ENCODE results near the gene DRICH1.
"Not testable (repeated sequence)": the region's sequence is repeated elsewhere in the genome, so short reads cannot be mapped to it uniquely, and the experiment has no call there.

The DRICH1 gene

GRCh38 chr22:23597576-23598268 is 34.4 kb downstream of the DRICH1 start:
- DNase-seq: not testable (repeated sequence)

GRCh38 chr22:23595904-23596303 is 36.2 kb downstream of the DRICH1 start:
- DNase-seq: not testable (repeated sequence)

GRCh38 chr22:23591846-23592245 is 40.3 kb downstream of the DRICH1 start:
- no peak for DNase-seq

- no peak for DNase-seq
Measured at GRCh38 chr22:23591201-23591791, 40.8 kb downstream of the DRICH1 start.

GRCh38 chr22:23583836-23584235 is 48.3 kb downstream of the DRICH1 start:
- no peak for DNase-seq

- no peak for DNase-seq
Measured at GRCh38 chr22:23583153-23583552, 49.0 kb downstream of the DRICH1 start.

- DNase-seq: no peak
Measured at GRCh38 chr22:23581260-23581650, 50.9 kb downstream of the DRICH1 start.

- no peak for DNase-seq
Measured at GRCh38 chr22:23580576-23581259, 51.4 kb downstream of the DRICH1 start.

- DNase-seq: no peak
Measured at GRCh38 chr22:23579870-23580575, 52.1 kb downstream of the DRICH1 start, which contains the start of gene IGLL1. TSS of gene IGLL1 (minus strand) at chr22:23580290. CDS start at chr22:23580190, 100 bp downstream.

- no peak for DNase-seq
Measured at GRCh38 chr22:23579280-23579679, 52.8 kb downstream of the DRICH1 start.

GRCh38 chr22:23578306-23578705 is 53.8 kb downstream of the DRICH1 start:
- DNase-seq: no peak

- no peak for DNase-seq
Measured at GRCh38 chr22:23576681-23577080, 55.4 kb downstream of the DRICH1 start.

- no peak for DNase-seq
Measured at GRCh38 chr22:23575601-23576000, 56.5 kb downstream of the DRICH1 start.

GRCh38 chr22:23574877-23575276 is 57.2 kb downstream of the DRICH1 start:
- no peak for DNase-seq

GRCh38 chr22:23574371-23574811 is 57.7 kb downstream of the DRICH1 start:
- DNase-seq: no peak

- not testable (repeated sequence) for DNase-seq
Measured at GRCh38 chr22:23573701-23574235, 58.4 kb downstream of the DRICH1 start.

GRCh38 chr22:23573106-23573505 is 59.0 kb downstream of the DRICH1 start:
- not testable (repeated sequence) for DNase-seq

GRCh38 chr22:23571486-23571885 is 60.6 kb downstream of the DRICH1 start:
- no peak for DNase-seq

- no peak for DNase-seq
Measured at GRCh38 chr22:23570681-23571080, 61.4 kb downstream of the DRICH1 start.

- no peak for DNase-seq
Measured at GRCh38 chr22:23569716-23570115, 62.4 kb downstream of the DRICH1 start.

- DNase-seq: no peak
Measured at GRCh38 chr22:23569291-23569690, 62.8 kb downstream of the DRICH1 start.

GRCh38 chr22:23566705-23567475 is 65.2 kb downstream of the DRICH1 start:
- no peak for DNase-seq
